B cell (primary cell): Measurements from ENCODE around the gene CILP. TPM values are rescaled to one million over a fixed set of nuclear protein-coding genes. Genes with fewer than 3 reads are reported as not detected.

ENCODE experiments used
- ATAC-seq: fragments of 200-7000 bp; cut with Tn5 transposase; one replicate; pipeline ENCODE4 v1.10.0; 2021; ENCODE audit warnings: low read depth, mild to moderate bottlenecking, moderate number of reproducible peaks, moderate library complexity
- CTCF ChIA-PET: fragments of 350-600 bp; sonication (Branson Sonifier 250); formaldehyde crosslinking; loops from one replicate; lab custom pipeline; 2021; ENCODE audit warnings: antibody characterized with exemption, inconsistent platforms; lab: Charles Lee
- POLR2A ChIA-PET: fragments of 350-600 bp; sonication (Branson Sonifier 250); formaldehyde crosslinking; loops from one replicate; lab custom pipeline; 2021; ENCODE audit warnings: antibody characterized with exemption; lab: Charles Lee
- DNase-seq: peaks from one replicate; pipeline ENCODE4 v3.0.0; 2013
- H2AFZ ChIP-seq: 2 replicates; pipeline ENCODE4 v1.6.1; 2012; ENCODE audit warnings: mild to moderate bottlenecking, low read depth, low read length; ENCODE audit not compliant: insufficient read depth, poor library complexity, severe bottlenecking
- H3K27ac ChIP-seq, 2 donors: 1 replicate in 1 of 2; 2 replicates in 1 of 2; pipeline ENCODE4 v1.5.1; 2012 to 2013; ENCODE audit warnings: low read length in 2 of 2, mild to moderate bottlenecking in 2 of 2, moderate library complexity in 1 of 2
- H3K27me3 ChIP-seq, 4 experiments: fragments of 200-600 bp in 1 of 4; sonication (generic) in 1 of 4; replicated peaks in 1 of 4; 1 replicate in 2 of 4; 2 replicates in 2 of 4; pipeline versions ENCODE4 v1.6.1 to v1.7.0; 2013 to 2016; ENCODE audit warnings: low read length in 3 of 4, mild to moderate bottlenecking in 2 of 4, mixed read lengths in 1 of 4, moderate library complexity in 1 of 4; ENCODE audit not compliant: insufficient read depth in 4 of 4, control insufficient read depth in 3 of 4; ENCODE audit errors: control extremely low read depth in 1 of 4
- H3K36me3 ChIP-seq, 2 experiments: replicated peaks in 1 of 2; 1 replicate in 1 of 2; 2 replicates in 1 of 2; pipeline versions ENCODE4 v1.6.1 to v1.7.1; 2013; ENCODE audit warnings: low read length in 1 of 2; ENCODE audit not compliant: insufficient read depth in 2 of 2, control insufficient read depth in 1 of 2; ENCODE audit errors: control extremely low read depth in 1 of 2, extremely low read depth in 1 of 2
- H3K4me1 ChIP-seq, 2 donors: fragments of 200-600 bp in 1 of 2; sonication (generic) in 1 of 2; 1 replicate in 1 of 2; 2 replicates in 1 of 2; pipeline versions ENCODE4 v1.5.1 to v1.6.1; 2013 to 2017; ENCODE audit warnings: low read length in 2 of 2; ENCODE audit not compliant: control insufficient read depth in 2 of 2, insufficient read depth in 2 of 2
- H3K4me2 ChIP-seq: replicated peaks from 2 replicates; pipeline ENCODE3; 2012; ENCODE audit warnings: mild to moderate bottlenecking, low read depth, low read length; ENCODE audit not compliant: poor library complexity, severe bottlenecking
- H3K4me3 ChIP-seq, 5 experiments: fragments of 200-600 bp in 1 of 5; sonication (generic) in 1 of 5; 1 replicate in 3 of 5; 2 replicates in 2 of 5; pipeline versions ENCODE4 v1.5.1 to v1.7.0; 2011 to 2016; ENCODE audit warnings: low read length in 4 of 5, mild to moderate bottlenecking in 4 of 5, low read depth in 2 of 5, control low read depth in 1 of 5, moderate library complexity in 1 of 5; ENCODE audit not compliant: insufficient read depth in 1 of 5; ENCODE audit errors: control extremely low read depth in 1 of 5, extremely low read depth in 1 of 5
- H3K79me2 ChIP-seq: fragments of 200-600 bp; sonication (generic); one replicate; pipeline ENCODE4 v1.6.0; 2016; ENCODE audit warnings: low read length; ENCODE audit not compliant: control insufficient read depth, insufficient read depth
- H3K9ac ChIP-seq: fragments of 200-600 bp; sonication (generic); 2 replicates; pipeline ENCODE4 v1.6.1; 2017; ENCODE audit warnings: mild to moderate bottlenecking, low read length, moderate library complexity
- H3K9me3 ChIP-seq, 3 donors: one replicate each; pipeline versions ENCODE4 v1.6.1 to v1.7.1; 2013; ENCODE audit warnings: low read length in 2 of 3; ENCODE audit not compliant: control insufficient read depth in 2 of 3, insufficient read depth in 1 of 3; ENCODE audit errors: control extremely low read depth in 1 of 3
- H4K20me1 ChIP-seq: 2 replicates; pipeline ENCODE4 v1.6.0; 2012; ENCODE audit warnings: mild to moderate bottlenecking, low read length; ENCODE audit not compliant: insufficient read depth, control insufficient read depth, poor library complexity, severe bottlenecking
- H3K27ac Mint-ChIP-seq: one replicate; pipeline ENCODE4 v1.8.0; 2021; ENCODE audit warnings: mixed read lengths
- H3K27me3 Mint-ChIP-seq: one replicate; pipeline ENCODE4 v1.8.0; 2021; ENCODE audit warnings: mixed read lengths
- H3K4me1 Mint-ChIP-seq: one replicate; pipeline ENCODE4 v1.8.0; 2021; ENCODE audit warnings: mixed read lengths
- H3K4me3 Mint-ChIP-seq: one replicate; pipeline ENCODE4 v1.8.0; 2021; ENCODE audit warnings: mixed read lengths
- H3K9me3 Mint-ChIP-seq: one replicate; pipeline ENCODE4 v1.8.0; 2022; ENCODE audit warnings: mixed read lengths; ENCODE audit not compliant: insufficient read depth
- CTCF ChIP-seq: fragments of 200-600 bp; IDR thresholded peaks from one replicate; pipeline ENCODE4 v1.8.0; 2022; ENCODE audit warnings: antibody characterized with exemption, mild to moderate bottlenecking
- EZH2 ChIP-seq: IDR thresholded peaks from 2 replicates; pipeline ENCODE4 v1.6.1; 2012; ENCODE audit warnings: borderline replicate concordance, low read depth, mild to moderate bottlenecking, moderate library complexity, low read length; ENCODE audit not compliant: insufficient read depth, poor library complexity, severe bottlenecking
- WGBS: methylation state at CpG from one replicate; pipeline ENCODE4 v1.1.5; 2013; ENCODE audit warnings: missing lambda C conversion rate; ENCODE audit not compliant: insufficient coverage; 5-methylcytosine and 5-hydroxymethylcytosine counted together
- intact Hi-C: fragments of 100-400 bp; cut with micrococcal nuclease; formaldehyde crosslinking; loops from one replicate; pipeline ENCODE4 v1.10.0; 2022
- polyA plus RNA-seq: library from polyadenylated mRNA; depleted of rRNA; stranded (reverse); fragments of >200 nt; gene quantifications from 2 replicates; pipeline ENCODE4 v1.2.3, GENCODE V29; 2012
- total RNA-seq, 2 donors: library from RNA; stranded (reverse); fragments of 120-200 nt in 1 of 2; gene quantifications; 1 replicate in 1 of 2; 2 replicates in 1 of 2; pipeline versions ENCODE4 v1.2.3 to v1.2.4, GENCODE V29; 2013 to 2022

CILP gene
- total and polyA plus RNA-seq, 2 donors (not counting 1 experiment from before 2014, with no cell fraction given), result 0.52 to 0.94 TPM

GRCh38 chr15:65233696-65234095, 22.4 kb upstream of the CILP start:
- intact Hi-C loops, result no loop called here
- no peaks in the 10 kb centered on the region for H3K9me3 ChIP-seq
- POLR2A ChIA-PET, result no interaction called here
- H3K36me3 ChIP-seq, result no peaks in the 10 kb centered on the region
- Mint-ChIP-seq H3K4me1 (no peaks in the 10 kb centered on the region), H3K9me3 (no peaks in the 10 kb centered on the region), H3K4me3 (no peak overlapping the region), H3K27me3 (no peaks in the 10 kb centered on the region), H3K27ac (no peak overlapping the region)
- H3K4me1 ChIP-seq, result no peaks in the 10 kb centered on the region
- TF ChIP-seq CTCF, result no peak
- TF ChIP-seq EZH2, result no peak
- H2AFZ ChIP-seq, result no peak overlapping the region
- no peaks in the 10 kb centered on the region for H3K79me2 ChIP-seq
- H3K27me3 ChIP-seq, result no peaks in the 10 kb centered on the region
- no peak for ATAC-seq
- H3K27ac ChIP-seq, result no peak overlapping the region
- no peaks in the 10 kb centered on the region for H4K20me1 ChIP-seq
- no peak overlapping the region for H3K4me3 ChIP-seq
- H3K9ac ChIP-seq, result no peak overlapping the region
- DNase-seq, result no peak
- no peak overlapping the region for H3K4me2 ChIP-seq
- WGBS, result no CpG with 5 or more reads among the region's 5 CpGs
- CTCF ChIA-PET, result no interaction called here

- H3K9me3 ChIP-seq, result no peaks in the 10 kb centered on the region
- no peak overlapping the region for H3K27ac ChIP-seq
- no peak overlapping the region for H2AFZ ChIP-seq
- H3K9me3 Mint-ChIP-seq, result no peaks in the 10 kb centered on the region
- no peak overlapping the region for H3K9ac ChIP-seq
- no peaks in the 10 kb centered on the region for H3K4me1 Mint-ChIP-seq
- no peak overlapping the region for H3K27ac Mint-ChIP-seq
- H3K27me3 ChIP-seq, result no peaks in the 10 kb centered on the region
- no peaks in the 10 kb centered on the region for H3K36me3 ChIP-seq
- no peaks in the 10 kb centered on the region for H3K4me1 ChIP-seq
- H3K79me2 ChIP-seq, result no peaks in the 10 kb centered on the region
- DNase-seq, result no peak
- TF ChIP-seq EZH2 (no peak), CTCF (no peak)
- H3K4me3 ChIP-seq, result no peak overlapping the region
- no peaks in the 10 kb centered on the region for H4K20me1 ChIP-seq
- no peak overlapping the region for H3K4me2 ChIP-seq
- ChIA-PET CTCF (interaction anchor here (0.6 kb wide), 1 partner anchor 172 kb away, joined by 3 read pairs; no protein-coding TSS in a partner anchor), POLR2A (no interaction called here)
- H3K27me3 Mint-ChIP-seq, result no peaks in the 10 kb centered on the region
- H3K4me3 Mint-ChIP-seq, result no peak overlapping the region
- intact Hi-C loops, result no loop called here
- ATAC-seq, result no peak
- 100% methylated on average over 1 of the region's 3 CpGs for WGBS
Measured at GRCh38 chr15:65232520-65232919, 21.2 kb upstream of the CILP start.
